Thoracic aorta (tissue), 2 donors: Measurements from ENCODE around the gene RNF146. TPM values are rescaled to one million over a fixed set of nuclear protein-coding genes. Genes with fewer than 3 reads are reported as not detected.

Experiments used
- ATAC-seq: fragments of 150-250 bp; one replicate; pipeline ENCODE4 v1.8.0; 2017; ENCODE audit warnings: low read depth; ENCODE audit not compliant: insufficient number of reproducible peaks, low FRiP score
- DNase-seq: peaks from one replicate; pipeline ENCODE4 v3.0.0-alpha.2; 2020; ENCODE audit warnings: low spot score
- H3K27ac ChIP-seq, 2 donors: fragments of 200-600 bp; sonication (generic); 1 replicate in 1 of 2; 2 replicates in 1 of 2; pipeline ENCODE4 v1.5.1; 2016; ENCODE audit warnings: mild to moderate bottlenecking in 2 of 2, moderate library complexity in 2 of 2
- H3K27me3 ChIP-seq: fragments of 200-600 bp; sonication (generic); replicated peaks from 2 replicates; pipeline ENCODE4 v1.6.0; 2016; ENCODE audit warnings: mild to moderate bottlenecking; ENCODE audit not compliant: insufficient read depth
- H3K36me3 ChIP-seq: fragments of 200-600 bp; sonication (generic); one replicate; pipeline ENCODE4 v1.5.1; 2016
- H3K4me1 ChIP-seq, 2 donors: fragments of 200-600 bp; sonication (generic); 1 replicate in 1 of 2; 2 replicates in 1 of 2; pipeline versions ENCODE4 v1.5.1 to v1.6.0; 2016; ENCODE audit warnings: low read depth in 2 of 2, mild to moderate bottlenecking in 1 of 2; ENCODE audit not compliant: control insufficient read depth in 1 of 2
- H3K4me3 ChIP-seq: fragments of 200-600 bp; sonication (generic); 2 replicates; pipeline ENCODE4 v1.5.1; 2016; ENCODE audit warnings: mild to moderate bottlenecking
- H3K9me3 ChIP-seq: fragments of 200-600 bp; sonication (generic); 2 replicates; pipeline ENCODE4 v1.5.1; 2016
- CTCF ChIP-seq: fragments of 200-600 bp; sonication (generic); IDR thresholded peaks from one replicate; pipeline ENCODE4 v1.5.1; 2019; ENCODE audit warnings: antibody characterized with exemption
- total RNA-seq, 2 donors: library from RNA; depleted of rRNA; stranded (reverse); fragments of >200 nt; gene quantifications; one replicate each; pipeline versions ENCODE4 v1.1.0 to v1.2.3, GENCODE V29; 2016

The RNF146 gene
- total RNA-seq, 2 donors from 2014 or later, result 37.6 to 79.6 TPM

- Histone ChIP-seq H3K9me3 (no peaks in the 10 kb centered on the region), H3K27ac (no peak overlapping the region), H3K4me1 (peaks cover 0 to 6% of the 10 kb centered on the region in 2 donors), H3K4me3 (no peak overlapping the region), H3K36me3 (no peaks in the 10 kb centered on the region), H3K27me3 (no peaks in the 10 kb centered on the region)
- ATAC-seq (no peak), DNase-seq (no peak)
- TF ChIP-seq CTCF, result no peak
Measured at GRCh38 chr6:127263481-127263880, 3.2 kb upstream of the RNF146 start.

- Histone ChIP-seq H3K4me1 (peaks cover 14 to 22% of the 10 kb centered on the region in 2 donors), H3K36me3 (no peaks in the 10 kb centered on the region), H3K27ac (peak overlapping the region; percentile 98 to 99), H3K27me3 (no peaks in the 10 kb centered on the region), H3K9me3 (no peaks in the 10 kb centered on the region), H3K4me3 (peak overlapping the region; percentile 86)
- DNase-seq (peak; percentile 36), ATAC-seq (peak; percentile 58)
- TF ChIP-seq CTCF, result no peak
Measured at GRCh38 chr6:127266892-127267645, 405 bp downstream of the RNF146 start.

GRCh38 chr6:127267646-127268625, 1.3 kb downstream of the RNF146 start:
- no peaks in the 10 kb centered on the region for H3K9me3 ChIP-seq
- H3K4me1 ChIP-seq, result peaks cover 21 to 30% of the 10 kb centered on the region in 2 donors
- H3K36me3 ChIP-seq, result no peaks in the 10 kb centered on the region
- ATAC-seq (peak; percentile 11), DNase-seq (no peak)
- no peaks in the 10 kb centered on the region for H3K27me3 ChIP-seq
- TF ChIP-seq CTCF, result no peak
- H3K4me3 ChIP-seq, result peak overlapping the region; percentile 86
- peak overlapping the region; percentile 98 to 99 for H3K27ac ChIP-seq

GRCh38 chr6:127272576-127272975, 5.9 kb downstream of the RNF146 start:
- H3K4me1 ChIP-seq, result peaks cover 31 to 52% of the 10 kb centered on the region in 2 donors
- TF ChIP-seq CTCF, result no peak
- DNase-seq, result no peak
- no peak overlapping the region for H3K27ac ChIP-seq
- no peaks in the 10 kb centered on the region for H3K27me3 ChIP-seq
- no peak overlapping the region for H3K4me3 ChIP-seq
- ATAC-seq, result no peak
- H3K9me3 ChIP-seq, result no peaks in the 10 kb centered on the region
- H3K36me3 ChIP-seq, result no peaks in the 10 kb centered on the region

- Histone ChIP-seq H3K4me3 (no peak overlapping the region), H3K9me3 (no peaks in the 10 kb centered on the region), H3K4me1 (peaks cover 34 to 57% of the 10 kb centered on the region in 2 donors), H3K27ac (no peak overlapping the region), H3K27me3 (no peaks in the 10 kb centered on the region), H3K36me3 (no peaks in the 10 kb centered on the region)
- TF ChIP-seq CTCF, result no peak
- DNase-seq (no peak), ATAC-seq (no peak)
Measured at GRCh38 chr6:127273499-127273898, 6.8 kb downstream of the RNF146 start.
